K562 (cell line): Measurements from ENCODE around the gene TRDN. TPM values are rescaled to one million over a fixed set of nuclear protein-coding genes. Genes with fewer than 3 reads are reported as not detected.

Experiments
- ATAC-seq: fragments of 200-7000 bp; cut with Tn5 transposase; 3 replicates; pipeline ENCODE4 v1.9.1; 2020; ENCODE audit warnings: moderate library complexity
- BruUV-seq: library from RNA; stranded (reverse); fragments of 400-500 nt; replicated peaks from 2 replicates; lab custom pipeline; 2021; lab: Mats Ljungman, UMichigan
- CTCF ChIA-PET: fragments of 300-600 bp; formaldehyde crosslinking; extraction: SDS; loops from one replicate; lab custom pipeline; 2021; ENCODE audit warnings: low intra/inter-chr PET ratio; lab: Yijun Ruan, JAX
- POLR2A ChIA-PET: fragments of 300-600, 350-650 bp; sonication (Branson Sonifier 250); formaldehyde crosslinking; extraction: SDS; loops from one replicate; lab custom pipeline; 2021; ENCODE audit warnings: antibody characterized with exemption, inconsistent platforms; lab: Yijun Ruan, JAX
- DNase-seq, 4 experiments: peaks; one replicate each; pipeline versions ENCODE4 v3.0.0 to v3.0.0-alpha.2; 2011 to 2018; ENCODE audit warnings: low spot score in 3 of 4, mixed read lengths in 3 of 4; ENCODE audit errors: extremely low read depth in 1 of 4
- FAIRE-seq: peaks from 2 replicates; lab custom pipeline; 2011; peaks lifted over from hg19 to GRCh38; lab: Jason Lieb, UNC
- H2AFZ ChIP-seq: 2 replicates; pipeline ENCODE4 v1.6.0; 2011; ENCODE audit warnings: low read depth, low read length, control low read depth, inconsistent platforms
- H3K27ac ChIP-seq: fragments of 200-600 bp; 3 replicates; pipeline ENCODE4 v1.8.0; 2011; ENCODE audit warnings: low read depth, mild to moderate bottlenecking, control low read depth, inconsistent platforms, low read length, moderate library complexity, mixed read lengths; ENCODE audit errors: extremely low read depth
- H3K27me3 ChIP-seq, 2 experiments: fragments of 300-600 bp in 1 of 2; 2 replicates in 1 of 2; 3 replicates in 1 of 2; pipeline versions ENCODE4 v1.6.0 to v1.8.0; 2011; ENCODE audit warnings: inconsistent platforms in 2 of 2, low read length in 2 of 2, mild to moderate bottlenecking in 1 of 2, mixed read lengths in 1 of 2, moderate library complexity in 1 of 2; ENCODE audit not compliant: control insufficient read depth in 2 of 2, insufficient read depth in 2 of 2
- H3K36me3 ChIP-seq: fragments of 300-600 bp; 3 replicates; pipeline ENCODE4 v1.8.0; 2011; ENCODE audit warnings: mild to moderate bottlenecking, low read length, inconsistent platforms; ENCODE audit not compliant: control insufficient read depth, insufficient read depth
- H3K4me1 ChIP-seq, 2 experiments: fragments of 200-600 bp in 1 of 2; replicated peaks in 1 of 2; 2 replicates in 1 of 2; 3 replicates in 1 of 2; pipeline versions ENCODE4 v1.5.1 to v1.8.0; 2011; ENCODE audit warnings: inconsistent platforms in 2 of 2, low read length in 2 of 2, mild to moderate bottlenecking in 1 of 2, mixed read lengths in 1 of 2, moderate library complexity in 1 of 2; ENCODE audit not compliant: control insufficient read depth in 2 of 2, insufficient read depth in 2 of 2
- H3K4me2 ChIP-seq: 2 replicates; pipeline ENCODE4 v1.6.1; 2011; ENCODE audit warnings: low read length, control low read depth, inconsistent platforms, mixed read lengths; ENCODE audit not compliant: insufficient read depth
- H3K4me3 ChIP-seq: fragments of 200-600 bp; sonication (generic), shearing (Covaris generic); 2 replicates; pipeline ENCODE4 v1.5.1; 2016; ENCODE audit warnings: control low read depth, inconsistent platforms
- H3K79me2 ChIP-seq: fragments of 200-600 bp; 3 replicates; pipeline ENCODE4 v1.8.0; 2011; ENCODE audit warnings: low read length, inconsistent platforms; ENCODE audit not compliant: control insufficient read depth, insufficient read depth
- H3K9ac ChIP-seq, 2 experiments: 2 replicates each; pipeline versions ENCODE4 v1.6.0 to v1.6.1; 2011; ENCODE audit warnings: low read depth in 2 of 2, low read length in 2 of 2, control low read depth in 1 of 2, inconsistent platforms in 1 of 2, mild to moderate bottlenecking in 1 of 2, mixed read lengths in 1 of 2; ENCODE audit not compliant: insufficient read depth in 1 of 2
- H3K9me1 ChIP-seq: one replicate; pipeline ENCODE4 v1.6.0; 2011; ENCODE audit warnings: inconsistent platforms, mild to moderate bottlenecking, low read length, moderate library complexity; ENCODE audit not compliant: control insufficient read depth, insufficient read depth
- H3K9me3 ChIP-seq: replicated peaks from 2 replicates; pipeline ENCODE4 v1.5.1; 2011; ENCODE audit warnings: low read depth, low read length, inconsistent platforms; ENCODE audit not compliant: control insufficient read depth, insufficient read depth
- H4K20me1 ChIP-seq: replicated peaks from 2 replicates; pipeline ENCODE4 v1.6.1; 2011; ENCODE audit warnings: low read length, inconsistent platforms, mixed read lengths; ENCODE audit not compliant: control insufficient read depth, insufficient read depth
- KLF13 ChIP-seq: fragments of 450-650 bp; IDR thresholded peaks from 2 replicates; pipeline ENCODE4 v1.6.1; 2016; ENCODE audit warnings: missing genetic modification characterization, low read depth, mild to moderate bottlenecking, missing compliant biosample characterization, moderate library complexity, borderline replicate concordance
- NCOA2 ChIP-seq, 2 experiments: fragments of 450-650 bp; IDR thresholded peaks; 2 replicates each; pipeline ENCODE4 v1.6.1; 2018; ENCODE audit warnings: mild to moderate bottlenecking in 2 of 2, moderate library complexity in 1 of 2; ENCODE audit not compliant: partially characterized antibody in 2 of 2
- SP2 ChIP-seq: IDR thresholded peaks from 2 replicates; pipeline ENCODE4 v1.6.1; 2011; ENCODE audit warnings: mild to moderate bottlenecking, low read depth, low read length, moderate library complexity; ENCODE audit not compliant: poor library complexity, severe bottlenecking; ENCODE audit errors: extremely low read depth
- TAF9B ChIP-seq: fragments of 450-650 bp; IDR thresholded peaks from 2 replicates; pipeline ENCODE4 v1.6.1; 2018; ENCODE audit warnings: mild to moderate bottlenecking; ENCODE audit not compliant: partially characterized antibody
- ZNF3 ChIP-seq: fragments of 250-450 bp; sonication (Bioruptor Pico); IDR thresholded peaks from 2 replicates; pipeline ENCODE4 v1.5.0; 2021; ENCODE audit warnings: mild to moderate bottlenecking, moderate library complexity
- ZNF354B ChIP-seq: fragments of 250-450 bp; sonication (Bioruptor Pico); IDR thresholded peaks from 2 replicates; pipeline ENCODE4 v1.4.0; 2020
- ZNF830 ChIP-seq: fragments of 250-450 bp; sonication (Bioruptor Pico); IDR thresholded peaks from 2 replicates; pipeline ENCODE4 v1.5.0; 2021; ENCODE audit warnings: mild to moderate bottlenecking
- WGBS: fragments of 100-300 bp; shearing (Covaris generic); methylation state at CpG from one replicate; pipeline ENCODE4 v1.1.6; 2016; ENCODE audit warnings: low coverage, mixed read lengths; ENCODE audit not compliant: insufficient coverage; ENCODE audit errors: missing lambda C conversion rate; 5-methylcytosine and 5-hydroxymethylcytosine counted together
- in situ Hi-C: fragments of 300-500 bp; cut with MboI; formaldehyde crosslinking; loops from 4 replicates; pipeline ENCODE4 v1.15.0; 2018; ENCODE audit warnings: inconsistent platforms, mixed read lengths
- intact Hi-C: fragments of 100-400 bp; cut with micrococcal nuclease; formaldehyde crosslinking; loops from 2 replicates; pipeline ENCODE4 v1.14.2; 2022
- polyA plus RNA-seq, 8 experiments: library from polyadenylated mRNA; depleted of rRNA in 4 of 8; stranded (reverse) in 5 of 8; unstranded in 3 of 8; fragments of >200 nt; fragmentation: Nextera tagmentation in 2 of 8; fragmentation: Illumina TruSeq in 1 of 8; extraction: Ambion mirVana in 2 of 8; extraction: Trizol in 1 of 8; gene quantifications; 2 replicates each; pipeline versions ENCODE4 v1.2.1 to v1.2.3, GENCODE V29; 2011 to 2014; ENCODE audit warnings: inconsistent platforms in 1 of 8, missing spikeins in 1 of 8
- total RNA-seq, 7 experiments: library from RNA; depleted of rRNA in 6 of 7; stranded (reverse); fragments of >200 nt in 6 of 7; fragmentation: Illumina TruSeq in 2 of 7; extraction: Trizol in 2 of 7; gene quantifications; 2 replicates each; pipeline versions ENCODE4 v1.2.1 to v1.2.3, GENCODE V29; 2011 to 2021; ENCODE audit warnings: low replicate concordance in 1 of 7
- TF ChIP-seq, protein P1 (sequence below), 2 experiments: fragments of 450-650 bp; conservative IDR thresholded peaks; 2 replicates each; pipeline ENCODE4 v1.6.1; 2017; ENCODE audit warnings: mild to moderate bottlenecking in 2 of 2, moderate library complexity in 2 of 2
- TF ChIP-seq, protein P2 (sequence below): fragments of 250-450 bp; sonication (Bioruptor Pico); IDR thresholded peaks from 2 replicates; pipeline ENCODE4 v1.5.1; 2021; ENCODE audit warnings: mild to moderate bottlenecking

The TRDN gene
- total and polyA plus RNA-seq, 9 of the 15 experiments (the other 6 are each of a cell fraction or from before 2014, with no cell fraction given) = 0.05 to 0.50 (median 0.16) TPM

GRCh38 chr6:123526128-123526527 is 110.6 kb downstream of the TRDN start:
- intact Hi-C loops = no loop called here
- ATAC-seq (no peak), FAIRE-seq (no peak), DNase-seq (no peak)
- Histone ChIP-seq H3K27ac (no peak overlapping the region), H3K79me2 (no peaks in the 10 kb centered on the region), H3K4me1 (no peaks in the 10 kb centered on the region), H2AFZ (no peak overlapping the region), H3K9ac (no peak overlapping the region), H3K4me3 (no peak overlapping the region), H3K9me3 (peaks cover 1% of the 10 kb centered on the region), H4K20me1 (no peaks in the 10 kb centered on the region), H3K4me2 (no peak overlapping the region), H3K36me3 (no peaks in the 10 kb centered on the region), H3K9me1 (no peaks in the 10 kb centered on the region), H3K27me3 (no peaks in the 10 kb centered on the region)
- ChIA-PET POLR2A (interaction anchor here (0.5 kb wide), 1 partner anchor 1427 kb away, joined by 3 read pairs; no protein-coding TSS in a partner anchor), CTCF (no interaction called here)
- BruUV-seq = no TSS peak
- in situ Hi-C loops = no loop called here
- no peak for TF ChIP-seq ZNF3
- TF ChIP-seq, protein P1, sequence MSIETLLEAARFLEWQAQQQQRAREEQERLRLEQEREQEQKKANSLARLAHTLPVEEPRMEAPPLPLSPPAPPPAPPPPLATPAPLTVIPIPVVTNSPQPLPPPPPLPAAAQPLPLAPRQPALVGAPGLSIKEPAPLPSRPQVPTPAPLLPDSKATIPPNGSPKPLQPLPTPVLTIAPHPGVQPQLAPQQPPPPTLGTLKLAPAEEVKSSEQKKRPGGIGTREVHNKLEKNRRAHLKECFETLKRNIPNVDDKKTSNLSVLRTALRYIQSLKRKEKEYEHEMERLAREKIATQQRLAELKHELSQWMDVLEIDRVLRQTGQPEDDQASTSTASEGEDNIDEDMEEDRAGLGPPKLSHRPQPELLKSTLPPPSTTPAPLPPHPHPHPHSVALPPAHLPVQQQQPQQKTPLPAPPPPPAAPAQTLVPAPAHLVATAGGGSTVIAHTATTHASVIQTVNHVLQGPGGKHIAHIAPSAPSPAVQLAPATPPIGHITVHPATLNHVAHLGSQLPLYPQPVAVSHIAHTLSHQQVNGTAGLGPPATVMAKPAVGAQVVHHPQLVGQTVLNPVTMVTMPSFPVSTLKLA (conservative IDR thresholded peaks at IDR 0.05) = no peak
- TF ChIP-seq KLF13 (tag) = no peak
- TF ChIP-seq ZNF354B (CRISPR knock-in tag) = no peak
- TF ChIP-seq NCOA2 (IDR thresholded peaks at IDR 0.05; ENCODE audit: partially characterized antibody in 2 of 2) = no peak
- TF ChIP-seq, protein P2, sequence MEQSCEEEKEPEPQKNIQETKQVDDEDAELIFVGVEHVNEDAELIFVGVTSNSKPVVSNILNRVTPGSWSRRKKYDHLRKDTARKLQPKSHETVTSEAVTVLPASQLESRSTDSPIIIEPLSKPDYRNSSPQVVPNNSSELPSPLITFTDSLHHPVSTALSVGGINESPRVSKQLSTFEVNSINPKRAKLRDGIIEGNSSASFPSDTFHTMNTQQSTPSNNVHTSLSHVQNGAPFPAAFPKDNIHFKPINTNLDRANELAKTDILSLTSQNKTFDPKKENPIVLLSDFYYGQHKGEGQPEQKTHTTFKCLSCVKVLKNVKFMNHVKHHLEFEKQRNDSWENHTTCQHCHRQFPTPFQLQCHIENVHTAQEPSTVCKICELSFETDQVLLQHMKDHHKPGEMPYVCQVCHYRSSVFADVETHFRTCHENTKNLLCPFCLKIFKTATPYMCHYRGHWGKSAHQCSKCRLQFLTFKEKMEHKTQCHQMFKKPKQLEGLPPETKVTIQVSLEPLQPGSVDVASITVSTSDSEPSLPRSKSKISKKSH (CRISPR knock-in tag) = no peak
- TF ChIP-seq TAF9B = no peak
- no peak for TF ChIP-seq SP2
- no peak for TF ChIP-seq ZNF830 (CRISPR knock-in tag)
- 21% methylated on average over 2 of the region's 2 CpGs for WGBS
